IPS DF 6.9 (cell line): ENCODE measurements around the gene PDE4D.

Experiments
- DNase-seq: peaks from one replicate; pipeline ENCODE4 v3.0.0-alpha.2; 2013; ENCODE audit warnings: low read depth, low spot score
- H3K27ac ChIP-seq: one replicate; pipeline ENCODE4 v1.5.1; 2013; ENCODE audit warnings: low read length, control low read depth
- H3K27me3 ChIP-seq: 2 replicates; pipeline ENCODE4 v1.6.1; 2013; ENCODE audit warnings: mild to moderate bottlenecking, low read length; ENCODE audit not compliant: control insufficient read depth, insufficient read depth
- H3K36me3 ChIP-seq: 2 replicates; pipeline ENCODE4 v1.6.1; 2013; ENCODE audit warnings: low read length; ENCODE audit not compliant: control insufficient read depth, insufficient read depth
- H3K4me1 ChIP-seq: 2 replicates; pipeline ENCODE4 v1.6.1; 2013; ENCODE audit warnings: low read length; ENCODE audit not compliant: control insufficient read depth, insufficient read depth
- H3K4me3 ChIP-seq: 2 replicates; pipeline ENCODE4 v1.5.1; 2013; ENCODE audit warnings: mild to moderate bottlenecking, low read length
- H3K9me3 ChIP-seq: 2 replicates; pipeline ENCODE4 v1.6.1; 2013; ENCODE audit warnings: low read length, inconsistent platforms; ENCODE audit not compliant: control insufficient read depth, insufficient read depth
- WGBS: extraction: QIAGEN DNeasy Blood & Tissue Kit; methylation state at CpG from one replicate; pipeline ENCODE4 v1.1.7; 2013; ENCODE audit warnings: mixed read lengths, missing lambda C conversion rate; ENCODE audit not compliant: insufficient read length, insufficient coverage; 5-methylcytosine and 5-hydroxymethylcytosine counted together

PDE4D gene

DNA sequence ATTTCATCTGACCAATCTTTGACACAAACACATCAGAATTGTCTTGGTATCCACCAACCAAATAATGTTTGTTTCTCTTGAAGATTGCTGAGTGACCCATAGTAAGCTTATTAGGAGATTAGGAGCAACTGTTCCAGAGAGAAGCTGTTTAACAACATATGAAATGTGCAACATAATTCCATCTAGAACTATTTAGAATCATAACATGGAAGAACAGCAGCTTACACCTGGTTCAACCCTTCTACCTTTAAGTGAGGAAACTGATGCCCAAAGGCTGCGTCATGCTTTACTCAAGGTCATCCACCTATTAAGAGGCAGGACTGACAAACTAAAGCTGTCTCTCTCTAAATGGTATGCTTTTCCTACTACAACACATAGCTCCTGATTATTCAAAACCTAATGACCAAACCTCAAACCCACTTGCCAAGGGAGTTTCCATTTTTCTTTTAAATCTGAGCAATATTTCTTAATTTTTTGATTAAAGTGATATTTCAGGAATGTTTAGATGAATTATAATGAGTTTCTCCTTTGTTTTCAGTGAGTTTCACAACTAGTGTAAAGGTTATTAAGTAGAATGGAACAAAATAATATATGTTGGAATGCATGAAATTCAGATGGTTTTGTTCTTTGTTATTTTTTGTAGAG, 764.8 kb downstream of the PDE4D start:
- H3K27ac ChIP-seq = no peak overlapping the region
- no peak overlapping the region for H3K4me3 ChIP-seq
- no peaks in the 10 kb centered on the region for H3K36me3 ChIP-seq
- WGBS = no CpG with 5 or more reads among the region's 1 CpG
- no peaks in the 10 kb centered on the region for H3K9me3 ChIP-seq
- H3K27me3 ChIP-seq = no peaks in the 10 kb centered on the region
- H3K4me1 ChIP-seq = no peaks in the 10 kb centered on the region; the same call in 1 of the 2 replicates
- no peak for DNase-seq

DNA sequence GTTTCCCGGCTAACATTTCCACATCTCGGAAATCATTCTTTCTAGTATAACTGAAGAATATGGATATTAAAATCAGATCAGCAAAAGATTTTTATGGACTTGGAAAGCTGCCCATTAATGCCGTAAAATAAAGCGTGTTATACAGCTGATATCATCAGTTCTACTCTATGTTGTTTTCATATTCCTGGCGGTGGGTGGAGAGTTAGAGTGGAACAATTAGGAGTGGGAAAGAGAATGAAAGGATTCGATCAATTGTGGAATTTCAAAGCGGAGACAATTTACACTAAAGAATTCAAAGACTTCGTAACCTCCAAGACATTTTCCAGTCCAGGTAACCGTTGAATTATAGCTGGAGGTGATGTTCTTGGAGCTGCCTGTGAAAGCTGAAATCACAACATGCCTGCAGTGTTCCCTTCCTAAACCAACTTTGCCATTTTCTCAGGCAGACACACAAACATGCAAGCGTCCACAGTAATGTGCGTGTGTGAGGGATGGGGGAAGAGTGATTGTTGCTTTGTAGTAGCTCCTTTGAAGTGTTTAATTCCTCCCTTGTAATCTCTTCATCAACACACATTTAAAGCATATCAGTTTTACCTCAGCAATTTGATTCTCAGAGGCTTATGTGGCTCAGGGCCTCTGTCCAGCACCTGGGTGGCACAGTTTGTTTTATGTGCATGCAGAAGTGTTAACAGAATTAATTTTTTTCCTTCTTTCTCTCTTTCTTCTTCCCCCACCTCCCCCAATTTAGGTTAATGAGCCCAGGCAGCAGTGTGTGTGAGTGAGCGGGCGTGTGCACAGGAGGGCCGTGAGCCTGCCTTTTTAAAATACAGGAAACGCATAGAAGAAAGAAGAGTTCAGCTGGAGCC, 766.6 kb downstream of the PDE4D start:
- DNase-seq = no peak
- no CpG with 5 or more reads among the region's 15 CpGs for WGBS
- H3K27ac ChIP-seq = no peak overlapping the region
- no peak overlapping the region for H3K4me3 ChIP-seq
- no peaks in the 10 kb centered on the region; the same call in 1 of the 2 replicates for H3K4me1 ChIP-seq
- no peaks in the 10 kb centered on the region for H3K9me3 ChIP-seq
- H3K27me3 ChIP-seq = no peaks in the 10 kb centered on the region
- no peaks in the 10 kb centered on the region for H3K36me3 ChIP-seq

DNA sequence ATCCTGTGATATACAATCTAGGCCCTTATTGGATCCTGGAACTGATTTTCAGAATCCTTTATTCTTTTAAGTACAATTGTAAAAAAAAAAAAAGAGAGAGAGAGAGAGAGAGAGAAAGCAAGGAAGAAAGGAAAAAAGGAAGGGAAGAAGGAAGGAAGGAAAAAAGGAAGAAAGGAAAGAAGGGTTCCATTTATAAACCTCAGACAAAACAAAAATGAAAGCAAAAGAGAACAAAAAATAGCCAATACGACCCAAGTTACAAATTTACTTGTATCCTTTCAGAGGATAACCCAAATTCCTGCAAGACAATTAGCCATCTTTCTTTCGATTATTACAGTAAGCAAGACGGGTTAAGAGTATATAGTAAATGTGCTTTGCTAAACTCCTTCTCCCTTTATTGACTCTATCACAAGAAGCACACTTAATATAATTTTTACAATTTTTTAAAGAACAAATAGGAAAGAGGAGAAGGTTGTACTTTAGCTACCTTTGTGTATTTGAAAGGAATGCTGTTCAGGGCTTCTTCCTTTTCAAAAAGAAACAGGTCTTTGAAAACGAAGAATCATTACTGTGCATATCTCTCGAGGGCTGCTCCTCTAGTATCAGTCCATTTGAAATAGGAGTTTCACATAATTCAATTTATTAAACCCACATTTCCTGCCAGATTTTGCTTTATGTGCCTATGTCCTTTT, 767.4 kb downstream of the PDE4D start:
- no peaks in the 10 kb centered on the region for H3K27me3 ChIP-seq
- no peak for DNase-seq
- no CpG with 5 or more reads among the region's 5 CpGs for WGBS

DNA sequence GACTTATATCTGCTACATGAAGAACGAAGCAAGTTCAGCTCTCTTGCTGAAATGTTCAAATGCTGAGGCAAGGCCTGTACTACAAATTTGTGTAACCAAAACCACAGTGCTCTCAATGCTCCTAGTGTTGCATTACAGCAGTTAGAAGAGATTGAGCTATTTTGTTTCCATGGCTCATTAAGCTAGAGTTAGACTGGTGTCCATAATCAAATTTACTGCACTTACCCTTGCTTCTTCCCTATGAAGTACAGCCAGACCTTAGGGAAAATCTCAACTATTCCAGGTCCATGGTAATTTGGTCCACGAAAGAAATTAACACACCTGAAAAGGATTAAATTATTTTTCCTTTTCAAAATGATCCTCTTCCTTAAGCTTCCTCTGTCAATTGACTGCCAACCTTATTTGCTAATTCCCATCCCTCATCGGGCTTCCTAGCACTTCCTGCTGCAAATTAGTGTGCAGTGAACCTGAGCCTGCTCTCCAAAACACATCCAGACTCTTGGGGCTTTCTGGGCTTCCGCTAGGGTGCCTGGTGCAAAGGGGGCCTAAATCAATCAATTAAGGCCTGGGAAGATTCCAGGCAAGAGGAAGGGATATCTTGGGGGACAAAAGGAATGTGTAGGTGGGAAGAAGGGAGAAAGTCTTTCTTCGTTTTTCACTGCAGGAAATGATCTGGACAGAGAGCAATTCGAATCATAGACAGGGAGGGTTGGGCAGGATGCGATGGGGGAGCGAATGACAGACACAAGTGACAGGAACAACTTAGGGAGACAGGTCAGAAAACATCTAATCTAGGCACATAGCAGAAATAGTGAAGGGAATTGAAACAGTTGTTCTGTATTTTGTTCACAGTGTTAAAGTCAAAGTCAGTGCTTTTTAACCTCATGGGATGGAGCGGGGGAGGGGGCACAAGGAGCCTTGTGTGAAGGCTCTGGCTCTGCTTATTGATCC, 768.2 kb downstream of the PDE4D start:
- no peak overlapping the region for H3K27ac ChIP-seq
- no peaks in the 10 kb centered on the region for H3K27me3 ChIP-seq
- H3K4me1 ChIP-seq = no peaks in the 10 kb centered on the region; the same call in 1 of the 2 replicates
- no peaks in the 10 kb centered on the region for H3K36me3 ChIP-seq
- H3K9me3 ChIP-seq = no peaks in the 10 kb centered on the region
- no peak for DNase-seq
- H3K4me3 ChIP-seq = no peak overlapping the region
- WGBS = no CpG with 5 or more reads among the region's 9 CpGs

More for the DNA sequence above, 767.4 kb downstream of the PDE4D start:
- H3K36me3 ChIP-seq = no peaks in the 10 kb centered on the region
- no peaks in the 10 kb centered on the region; the same call in 1 of the 2 replicates for H3K4me1 ChIP-seq
- no peak overlapping the region for H3K4me3 ChIP-seq
- no peak overlapping the region for H3K27ac ChIP-seq
- no peaks in the 10 kb centered on the region for H3K9me3 ChIP-seq

DNA sequence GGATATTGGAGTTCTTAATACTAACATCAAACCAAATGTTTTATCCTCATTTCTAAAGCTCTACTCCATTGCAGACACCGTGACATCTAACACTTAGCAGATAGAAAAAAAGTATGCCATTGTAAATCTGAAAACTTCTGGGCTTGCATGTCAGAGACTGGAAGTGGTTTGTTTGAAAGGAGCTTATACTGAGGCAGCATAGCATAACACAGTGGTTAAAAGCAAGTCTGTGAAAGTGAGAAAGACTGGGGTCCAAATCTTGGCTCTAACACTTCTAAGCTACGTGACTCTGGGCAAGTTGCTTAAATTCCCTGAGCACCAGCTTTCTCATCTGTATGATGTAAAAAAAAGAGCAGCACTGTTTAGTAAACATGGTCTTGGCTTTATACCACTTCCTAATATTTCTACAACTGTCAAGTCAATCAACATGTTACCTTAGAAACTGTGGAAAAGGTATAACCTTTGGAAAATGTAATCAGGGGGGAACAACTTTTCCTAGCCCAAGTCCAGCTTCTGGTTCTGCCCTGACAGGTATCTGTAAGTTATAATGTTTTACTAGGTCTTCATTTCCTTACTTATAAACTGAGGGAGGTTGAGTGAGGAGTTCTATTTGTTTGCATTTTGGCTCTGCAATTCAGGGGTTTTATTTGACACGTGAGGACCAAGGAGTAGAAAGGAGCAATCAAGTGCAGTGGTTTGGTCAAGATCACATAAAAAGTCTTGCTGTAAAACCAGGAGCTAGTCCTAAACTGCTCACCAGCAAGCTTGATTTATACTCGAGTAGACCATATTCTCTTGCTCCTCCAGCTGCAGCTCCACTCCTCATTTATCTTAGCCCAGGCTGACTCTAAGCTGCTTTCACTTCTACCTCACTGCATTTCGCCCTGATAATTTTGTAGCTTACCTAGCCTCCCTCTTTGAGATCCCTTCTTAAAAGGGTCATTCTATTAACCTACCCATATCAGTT, 769.6 kb downstream of the PDE4D start:
- WGBS = no CpG with 5 or more reads among the region's 5 CpGs
- Histone ChIP-seq H3K27me3 (no peaks in the 10 kb centered on the region), H3K27ac (no peak overlapping the region), H3K36me3 (no peaks in the 10 kb centered on the region), H3K4me3 (no peak overlapping the region), H3K9me3 (no peaks in the 10 kb centered on the region), H3K4me1 (no peaks in the 10 kb centered on the region; the same call in 1 of the 2 replicates)
- DNase-seq = no peak

DNA sequence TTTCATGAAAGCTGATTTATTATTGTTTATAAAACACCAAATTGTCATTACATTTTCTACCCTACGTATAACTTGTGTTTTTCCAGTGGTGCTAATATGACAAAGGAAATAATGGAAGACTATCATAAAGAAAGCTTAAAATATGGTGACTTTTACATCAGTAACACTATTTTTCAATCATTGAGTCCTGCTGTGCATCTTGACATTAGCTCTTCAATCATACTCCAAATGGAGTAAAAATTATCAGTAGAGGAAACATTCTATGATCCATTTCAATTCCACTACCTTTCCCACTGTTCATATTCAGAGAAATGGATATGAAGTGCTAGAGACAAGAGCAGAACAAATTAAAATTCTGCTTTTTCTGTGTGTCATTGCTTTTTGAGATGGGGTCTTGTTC, 774.0 kb downstream of the PDE4D start:
- no CpG with 5 or more reads among the region's 1 CpG for WGBS
- peaks cover 3% of the 10 kb centered on the region; the same call in 1 of the 2 replicates for H3K4me1 ChIP-seq
- no peak overlapping the region for H3K27ac ChIP-seq
- no peaks in the 10 kb centered on the region for H3K27me3 ChIP-seq
- no peak overlapping the region for H3K4me3 ChIP-seq
- H3K36me3 ChIP-seq = no peaks in the 10 kb centered on the region
- no peak for DNase-seq
- no peaks in the 10 kb centered on the region for H3K9me3 ChIP-seq

DNA sequence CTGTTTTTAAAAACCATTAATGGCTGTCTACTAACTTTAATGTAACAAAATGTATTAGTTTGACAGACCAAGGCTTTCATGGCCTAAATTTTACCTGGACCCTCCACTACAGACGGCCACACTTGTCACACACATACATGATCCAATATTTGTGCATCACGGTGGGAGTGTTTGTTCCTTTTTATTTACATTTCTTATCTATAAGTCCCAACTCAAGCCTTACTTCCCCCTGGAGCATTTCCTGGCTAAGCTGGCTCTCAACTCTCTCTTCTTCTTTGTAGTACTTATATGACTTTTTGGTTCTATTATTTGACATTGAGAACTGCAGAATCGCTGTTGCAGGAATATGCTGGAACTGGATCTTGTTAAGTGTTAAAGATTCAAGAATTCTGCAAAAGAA, 776.2 kb downstream of the PDE4D start:
- no CpG with 5 or more reads among the region's 3 CpGs for WGBS
- Histone ChIP-seq H3K9me3 (no peaks in the 10 kb centered on the region), H3K36me3 (no peaks in the 10 kb centered on the region), H3K27me3 (no peaks in the 10 kb centered on the region), H3K4me3 (no peak overlapping the region), H3K4me1 (peaks cover 3% of the 10 kb centered on the region; the same call in 1 of the 2 replicates), H3K27ac (no peak overlapping the region)
- DNase-seq = no peak

DNA sequence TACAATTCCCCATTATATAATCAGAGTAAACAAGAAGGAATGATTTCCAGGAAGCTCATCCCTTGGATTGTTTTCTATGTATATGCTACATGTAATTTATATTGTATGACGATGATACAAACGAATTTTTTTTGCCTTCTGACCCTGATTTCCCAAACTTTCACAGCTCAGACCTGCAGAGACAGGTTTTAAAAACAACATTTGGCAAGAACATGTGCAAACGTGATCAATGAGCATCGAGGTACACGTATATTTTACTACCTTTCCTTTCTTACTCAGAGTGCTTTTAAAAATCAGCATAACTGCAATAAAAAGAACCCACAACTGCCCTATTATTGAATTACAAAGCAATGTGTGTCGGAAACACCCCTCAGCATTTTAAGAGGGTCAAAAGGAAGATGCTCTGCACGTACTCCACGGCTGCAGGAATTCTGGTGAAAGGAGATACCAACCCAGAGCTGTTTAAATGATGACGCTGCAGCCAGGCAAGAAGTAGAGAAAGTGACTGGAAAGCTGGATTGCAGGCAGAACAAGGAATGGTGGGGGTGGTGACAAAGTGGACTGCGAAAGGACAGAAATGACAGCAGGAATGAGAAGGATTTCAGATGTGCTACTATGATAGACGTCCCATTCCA, 777.2 kb downstream of the PDE4D start:
- Histone ChIP-seq H3K9me3 (no peaks in the 10 kb centered on the region), H3K27me3 (no peaks in the 10 kb centered on the region), H3K4me1 (peaks cover 3% of the 10 kb centered on the region; the same call in 1 of the 2 replicates), H3K4me3 (no peak overlapping the region), H3K27ac (no peak overlapping the region), H3K36me3 (no peaks in the 10 kb centered on the region)
- no peak for DNase-seq
- WGBS = no CpG with 5 or more reads among the region's 11 CpGs

DNA sequence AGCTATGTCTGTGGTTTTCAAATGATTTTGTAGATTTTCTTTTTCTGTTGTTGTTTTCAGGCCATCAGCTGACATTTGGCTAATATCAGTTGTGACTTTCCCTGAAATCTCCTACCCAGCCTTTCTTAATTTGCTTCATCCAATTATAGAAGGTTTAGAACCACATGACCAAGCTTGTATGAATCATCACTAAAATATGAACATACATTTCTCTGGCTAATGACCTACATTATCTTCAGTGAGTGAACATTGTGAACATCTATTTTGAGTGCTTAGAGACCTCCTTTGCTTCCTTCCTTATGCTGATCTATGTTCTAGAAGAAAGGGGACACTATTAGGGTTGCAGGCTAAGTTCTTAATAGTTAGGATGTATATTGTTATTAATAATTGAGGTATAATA, 778.2 kb downstream of the PDE4D start:
- no peak overlapping the region for H3K27ac ChIP-seq
- no peaks in the 10 kb centered on the region for H3K27me3 ChIP-seq
- no peaks in the 10 kb centered on the region for H3K9me3 ChIP-seq
- no peak for DNase-seq
- H3K4me1 ChIP-seq = peaks cover 3% of the 10 kb centered on the region; the same call in 1 of the 2 replicates
- H3K4me3 ChIP-seq = no peak overlapping the region
- no peaks in the 10 kb centered on the region for H3K36me3 ChIP-seq
